Measurements from ENCODE around the gene POLR1A.

- TF ChIP-seq HOXC10 (CRISPR knock-in tag; IDR thresholded peaks at IDR 0.05) (no peak), ZSCAN16 (tag by site-specific recombination; IDR thresholded peaks at IDR 0.05) (no peak), SALL2 (tag by site-specific recombination; IDR thresholded peaks at IDR 0.05; ENCODE audit: borderline replicate concordance) (no peak), ZNF843 (tag by site-specific recombination; IDR thresholded peaks at IDR 0.05) (no peak), SP3 (tag by site-specific recombination; IDR thresholded peaks at IDR 0.05) (no peak)
- TF ChIP-seq, protein P1, sequence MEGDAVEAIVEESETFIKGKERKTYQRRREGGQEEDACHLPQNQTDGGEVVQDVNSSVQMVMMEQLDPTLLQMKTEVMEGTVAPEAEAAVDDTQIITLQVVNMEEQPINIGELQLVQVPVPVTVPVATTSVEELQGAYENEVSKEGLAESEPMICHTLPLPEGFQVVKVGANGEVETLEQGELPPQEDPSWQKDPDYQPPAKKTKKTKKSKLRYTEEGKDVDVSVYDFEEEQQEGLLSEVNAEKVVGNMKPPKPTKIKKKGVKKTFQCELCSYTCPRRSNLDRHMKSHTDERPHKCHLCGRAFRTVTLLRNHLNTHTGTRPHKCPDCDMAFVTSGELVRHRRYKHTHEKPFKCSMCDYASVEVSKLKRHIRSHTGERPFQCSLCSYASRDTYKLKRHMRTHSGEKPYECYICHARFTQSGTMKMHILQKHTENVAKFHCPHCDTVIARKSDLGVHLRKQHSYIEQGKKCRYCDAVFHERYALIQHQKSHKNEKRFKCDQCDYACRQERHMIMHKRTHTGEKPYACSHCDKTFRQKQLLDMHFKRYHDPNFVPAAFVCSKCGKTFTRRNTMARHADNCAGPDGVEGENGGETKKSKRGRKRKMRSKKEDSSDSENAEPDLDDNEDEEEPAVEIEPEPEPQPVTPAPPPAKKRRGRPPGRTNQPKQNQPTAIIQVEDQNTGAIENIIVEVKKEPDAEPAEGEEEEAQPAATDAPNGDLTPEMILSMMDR (tag by site-specific recombination; IDR thresholded peaks at IDR 0.05) = no peak
Observed at GRCh38 chr2:85988175-85988913, 117.3 kb downstream of the POLR1A start.
